ENCODE measurements around the gene COL18A1.

COL18A1 gene

GRCh38 chr21:45549626-45550463 lies 144.9 kb downstream of the COL18A1 start:
- Histone ChIP-seq H3K27me3 (ENCODE audit: low read depth, low read length) (peaks cover 9% of the 10 kb centered on the region; the same call in 1 of the 2 replicates), H3K9me3 (ENCODE audit: insufficient read depth, low read length) (no peaks in the 10 kb centered on the region), H3K4me1 (ENCODE audit: low read length) (peaks cover 25% of the 10 kb centered on the region), H3K27ac (ENCODE audit: low read length) (no peak overlapping the region), H3K4me3 (ENCODE audit: low read length) (peak overlapping the region; percentile 58), H2AFZ (ENCODE audit: low read depth, low read length) (no peak overlapping the region), H4K20me1 (ENCODE audit: insufficient read depth, low read length) (no peaks in the 10 kb centered on the region), H3K4me2 (ENCODE audit: low read length) (peak overlapping the region; percentile 84), H3K9ac (ENCODE audit: low read length) (peak overlapping the region; percentile 16; the same call in 1 of the 2 replicates), H3K36me3 (replicated peaks; ENCODE audit: low read depth, low read length) (no peaks in the 10 kb centered on the region), H3K79me2 (ENCODE audit: low read length) (no peaks in the 10 kb centered on the region)
- TF ChIP-seq EZH2phosphoT487 (IDR thresholded peaks at IDR 0.05; ENCODE audit: low read depth), result no peak
- TF ChIP-seq CTCF (IDR thresholded peaks at IDR 0.05; ENCODE audit: low read depth, low read length), result no peak

- H3K4me2 ChIP-seq (ENCODE audit: low read length), result peak overlapping the region; percentile 84
- TF ChIP-seq CTCF (IDR thresholded peaks at IDR 0.05; ENCODE audit: low read depth, low read length), result no peak
- no peak for TF ChIP-seq EZH2phosphoT487 (IDR thresholded peaks at IDR 0.05; ENCODE audit: low read depth)
These were observed 145.7 kb downstream of the COL18A1 start for GRCh38 chr21:45550522-45551210.

GRCh38 chr21:45551316-45551715 lies 146.4 kb downstream of the COL18A1 start:
- Histone ChIP-seq H4K20me1 (ENCODE audit: insufficient read depth, low read length) (no peaks in the 10 kb centered on the region), H3K9ac (ENCODE audit: low read length) (no peak overlapping the region), H3K9me3 (ENCODE audit: insufficient read depth, low read length) (no peaks in the 10 kb centered on the region), H3K4me3 (ENCODE audit: low read length) (peak overlapping the region; percentile 60), H3K27ac (ENCODE audit: low read length) (no peak overlapping the region), H2AFZ (ENCODE audit: low read depth, low read length) (no peak overlapping the region), H3K4me1 (ENCODE audit: low read length) (peaks cover 25% of the 10 kb centered on the region), H3K79me2 (ENCODE audit: low read length) (no peaks in the 10 kb centered on the region), H3K27me3 (ENCODE audit: low read depth, low read length) (peaks cover 9% of the 10 kb centered on the region; the same call in 1 of the 2 replicates), H3K4me2 (ENCODE audit: low read length) (peak overlapping the region; percentile 73), H3K36me3 (replicated peaks; ENCODE audit: low read depth, low read length) (no peaks in the 10 kb centered on the region)
- TF ChIP-seq CTCF (IDR thresholded peaks at IDR 0.05; ENCODE audit: low read depth, low read length) (no peak), EZH2phosphoT487 (IDR thresholded peaks at IDR 0.05; ENCODE audit: low read depth) (no peak)

More at GRCh38 chr21:45550522-45551210, 145.7 kb downstream of the COL18A1 start:
- no peaks in the 10 kb centered on the region for H3K9me3 ChIP-seq (ENCODE audit: insufficient read depth, low read length)
- H3K79me2 ChIP-seq (ENCODE audit: low read length), result no peaks in the 10 kb centered on the region
- H3K27ac ChIP-seq (ENCODE audit: low read length), result no peak overlapping the region
- H3K36me3 ChIP-seq (replicated peaks; ENCODE audit: low read depth, low read length), result no peaks in the 10 kb centered on the region
- H2AFZ ChIP-seq (ENCODE audit: low read depth, low read length), result no peak overlapping the region
- peaks cover 25% of the 10 kb centered on the region for H3K4me1 ChIP-seq (ENCODE audit: low read length)
- no peaks in the 10 kb centered on the region for H4K20me1 ChIP-seq (ENCODE audit: insufficient read depth, low read length)
- H3K27me3 ChIP-seq (ENCODE audit: low read depth, low read length), result peaks cover 9% of the 10 kb centered on the region; the same call in 1 of the 2 replicates
- H3K4me3 ChIP-seq (ENCODE audit: low read length), result peak overlapping the region; percentile 60
- H3K9ac ChIP-seq (ENCODE audit: low read length), result peak overlapping the region; percentile 16; the same call in 1 of the 2 replicates

Measured in OCI-LY3 (cell line).